GM18511 (cell line): ENCODE results near the gene VWA5A.

Experiments
- ATAC-seq: cut with Tn5 transposase; IDR thresholded peaks from one replicate; pipeline ENCODE4 v1.9.1; 2021; ENCODE audit warnings: mild to moderate bottlenecking, moderate library complexity; ENCODE audit not compliant: unreplicated experiment

VWA5A gene, protein sequence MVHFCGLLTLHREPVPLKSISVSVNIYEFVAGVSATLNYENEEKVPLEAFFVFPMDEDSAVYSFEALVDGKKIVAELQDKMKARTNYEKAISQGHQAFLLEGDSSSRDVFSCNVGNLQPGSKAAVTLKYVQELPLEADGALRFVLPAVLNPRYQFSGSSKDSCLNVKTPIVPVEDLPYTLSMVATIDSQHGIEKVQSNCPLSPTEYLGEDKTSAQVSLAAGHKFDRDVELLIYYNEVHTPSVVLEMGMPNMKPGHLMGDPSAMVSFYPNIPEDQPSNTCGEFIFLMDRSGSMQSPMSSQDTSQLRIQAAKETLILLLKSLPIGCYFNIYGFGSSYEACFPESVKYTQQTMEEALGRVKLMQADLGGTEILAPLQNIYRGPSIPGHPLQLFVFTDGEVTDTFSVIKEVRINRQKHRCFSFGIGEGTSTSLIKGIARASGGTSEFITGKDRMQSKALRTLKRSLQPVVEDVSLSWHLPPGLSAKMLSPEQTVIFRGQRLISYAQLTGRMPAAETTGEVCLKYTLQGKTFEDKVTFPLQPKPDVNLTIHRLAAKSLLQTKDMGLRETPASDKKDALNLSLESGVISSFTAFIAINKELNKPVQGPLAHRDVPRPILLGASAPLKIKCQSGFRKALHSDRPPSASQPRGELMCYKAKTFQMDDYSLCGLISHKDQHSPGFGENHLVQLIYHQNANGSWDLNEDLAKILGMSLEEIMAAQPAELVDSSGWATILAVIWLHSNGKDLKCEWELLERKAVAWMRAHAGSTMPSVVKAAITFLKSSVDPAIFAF

GRCh38 chr11:124114942-124115781 is at the start of gene VWA5A:
Gene VWA5A (plus strand): TSS chr11:124115450. CDS start chr11:124117512, 2,062 bp downstream.
- ATAC-seq = peak; percentile 100

DNA sequence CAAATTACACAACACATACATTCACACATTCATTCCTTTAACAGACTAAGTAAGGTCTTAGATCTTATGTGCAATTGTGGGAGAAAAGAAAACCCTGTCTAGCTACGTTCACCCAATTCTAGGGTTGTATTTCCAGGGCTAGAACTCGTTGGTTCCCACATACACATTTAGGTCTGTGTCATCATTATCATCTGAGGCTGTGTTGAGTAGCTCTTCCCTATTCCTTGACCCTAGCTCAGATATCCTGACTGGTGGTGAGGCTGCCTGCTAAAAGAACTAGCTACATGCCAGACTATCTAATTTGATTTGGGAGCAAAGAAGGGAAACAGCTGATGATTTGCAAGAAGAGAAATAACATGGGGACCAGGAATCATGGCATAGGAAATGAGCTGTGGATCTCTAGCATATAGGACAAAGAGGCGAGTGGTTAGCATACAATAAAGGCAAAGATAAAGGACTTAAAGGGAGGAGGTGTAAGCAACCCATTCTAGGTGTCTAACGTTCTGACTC is 46.6 kb upstream of the VWA5A start:
- no peak for ATAC-seq

GRCh38 chr11:124069429-124070401 is 45.5 kb upstream of the VWA5A start:
- ATAC-seq = peak; percentile 74

DNA sequence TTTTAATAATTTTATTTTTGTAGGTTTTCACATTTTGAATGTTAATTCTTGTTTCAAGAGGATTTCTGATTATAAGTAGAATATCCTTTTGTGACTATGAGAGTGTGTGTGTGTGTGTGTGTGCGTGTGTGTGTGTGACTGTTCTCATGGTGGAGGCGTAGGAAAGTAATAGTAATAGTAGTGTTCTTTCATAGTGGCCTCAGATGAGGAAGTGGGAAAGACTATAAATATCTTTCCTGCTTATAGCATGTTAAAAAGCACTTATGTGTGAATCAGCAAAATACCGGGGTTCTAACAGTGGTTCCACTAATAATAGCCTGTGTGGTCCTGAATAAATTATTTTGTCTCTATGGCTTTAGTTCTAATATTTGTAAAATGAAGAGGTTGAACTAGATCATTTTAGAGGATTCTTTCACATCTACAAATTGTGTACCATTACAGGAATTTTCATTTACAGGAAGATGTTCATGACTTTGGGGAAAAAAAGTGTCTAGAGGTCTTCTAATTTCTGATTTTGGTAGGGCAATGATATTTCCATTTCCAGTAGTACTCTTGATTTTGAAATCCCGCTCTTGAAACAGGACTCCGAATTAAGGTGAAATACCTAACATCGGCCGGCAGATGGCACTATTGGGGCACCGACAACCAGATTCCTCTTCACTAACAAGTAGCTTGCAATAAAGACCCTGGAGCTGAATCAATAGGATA is 44.2 kb upstream of the VWA5A start:
- peak; percentile 87 for ATAC-seq

- ATAC-seq = peak; percentile 0
Observed at GRCh38 chr11:124071623-124071948, 43.7 kb upstream of the VWA5A start.

- no peak for ATAC-seq
Observed at GRCh38 chr11:124072147-124072546, 43.1 kb upstream of the VWA5A start.

DNA sequence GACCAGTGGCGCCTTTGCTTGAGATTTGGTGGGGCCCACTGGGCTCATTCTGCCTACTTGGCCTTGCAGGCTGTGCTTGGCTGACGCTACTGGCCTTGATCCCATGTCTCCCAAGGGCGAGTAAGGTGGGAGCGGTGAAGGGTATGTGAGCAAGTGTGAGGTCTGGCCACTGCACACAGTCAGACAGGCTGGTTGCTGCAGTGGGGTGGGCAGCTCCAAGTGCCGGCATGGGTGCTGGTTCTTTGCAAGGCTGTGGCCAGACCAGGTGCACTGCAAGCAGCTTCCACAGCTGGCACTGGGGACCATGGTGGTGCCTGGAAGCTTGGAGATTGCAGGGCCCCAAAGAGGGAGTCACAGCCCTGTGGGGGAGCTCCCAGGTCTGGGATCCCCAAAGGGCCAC is 40.7 kb upstream of the VWA5A start:
- ATAC-seq = no peak

DNA sequence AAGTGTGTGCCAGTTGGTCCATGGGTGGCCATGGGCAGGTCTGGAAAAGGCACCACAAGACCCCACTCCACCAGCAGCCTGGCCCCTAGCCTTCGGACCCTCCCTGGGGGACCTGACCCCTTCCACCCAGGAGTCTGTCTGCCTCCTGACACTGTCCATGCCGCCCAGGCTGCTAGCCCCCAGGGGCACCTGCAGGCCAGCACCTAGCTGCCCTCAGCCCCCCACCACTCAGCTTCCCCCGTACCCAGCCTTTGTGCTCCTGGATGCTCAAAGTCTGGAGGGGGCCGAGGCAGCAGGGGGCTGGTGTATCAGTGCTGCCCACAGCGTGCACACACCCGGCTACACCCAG is 39.8 kb upstream of the VWA5A start:
- no peak for ATAC-seq

- ATAC-seq = peak; percentile 76
Observed at GRCh38 chr11:124075841-124076651, 39.2 kb upstream of the VWA5A start.

GRCh38 chr11:124077266-124077665 is 38.0 kb upstream of the VWA5A start:
- ATAC-seq = no peak

DNA sequence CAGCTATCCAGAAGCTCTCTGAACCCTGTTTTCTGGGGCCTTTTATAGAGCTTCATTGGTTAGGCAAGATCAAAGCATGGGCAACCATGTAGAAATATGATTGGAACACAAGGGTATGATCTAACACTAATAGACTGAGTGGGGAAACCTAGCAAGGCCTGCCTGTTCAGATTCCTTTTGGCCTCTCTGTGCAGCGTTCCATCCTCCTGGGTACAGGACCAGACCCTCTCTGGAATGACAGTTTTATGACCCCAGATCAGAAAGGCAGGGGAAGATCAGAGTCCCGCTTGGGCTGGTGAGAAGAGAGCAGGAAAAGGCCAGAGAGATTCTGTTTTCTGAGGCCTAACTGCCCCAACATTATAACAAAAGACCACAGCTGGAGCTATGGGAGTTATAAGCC is 36.7 kb upstream of the VWA5A start:
- no peak for ATAC-seq

DNA sequence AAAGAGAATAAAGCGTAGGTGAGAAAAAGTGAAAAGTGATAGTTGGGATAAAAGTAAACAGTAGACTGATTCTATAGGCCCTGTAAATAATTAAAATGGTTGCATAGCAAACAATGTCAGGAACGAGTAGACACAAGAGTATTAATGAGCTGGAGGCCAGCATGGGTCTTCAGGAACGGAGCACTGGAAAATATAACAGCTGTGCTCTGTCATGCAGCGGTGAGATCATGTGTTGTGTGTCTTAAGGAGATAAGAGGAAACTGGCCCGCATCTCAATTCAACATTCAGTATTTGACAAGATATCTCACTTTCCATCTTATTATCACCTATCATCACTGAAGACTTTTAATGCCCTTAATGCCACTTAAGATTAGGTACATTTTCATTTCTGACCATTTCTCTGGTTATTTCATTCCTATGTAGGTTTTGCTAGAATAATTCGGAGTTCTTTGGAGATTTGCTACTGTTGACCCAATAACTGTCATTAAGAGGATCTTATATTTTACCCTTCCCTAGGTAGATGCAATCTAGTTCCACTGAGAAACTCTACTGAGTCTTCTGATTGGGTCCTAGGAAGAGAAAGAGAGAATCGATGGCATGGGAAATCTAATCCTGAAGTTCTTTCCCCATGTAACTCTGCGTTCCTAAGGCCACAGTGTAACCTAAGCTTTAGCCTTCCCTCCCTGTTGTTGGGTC is 35.5 kb upstream of the VWA5A start:
- no peak for ATAC-seq

GRCh38 chr11:124080327-124081001 is 34.8 kb upstream of the VWA5A start:
- ATAC-seq = no peak

- ATAC-seq = no peak
Observed at GRCh38 chr11:124081483-124081882, 33.8 kb upstream of the VWA5A start.

- ATAC-seq = no peak
Observed at GRCh38 chr11:124082371-124082770, 32.9 kb upstream of the VWA5A start.

DNA sequence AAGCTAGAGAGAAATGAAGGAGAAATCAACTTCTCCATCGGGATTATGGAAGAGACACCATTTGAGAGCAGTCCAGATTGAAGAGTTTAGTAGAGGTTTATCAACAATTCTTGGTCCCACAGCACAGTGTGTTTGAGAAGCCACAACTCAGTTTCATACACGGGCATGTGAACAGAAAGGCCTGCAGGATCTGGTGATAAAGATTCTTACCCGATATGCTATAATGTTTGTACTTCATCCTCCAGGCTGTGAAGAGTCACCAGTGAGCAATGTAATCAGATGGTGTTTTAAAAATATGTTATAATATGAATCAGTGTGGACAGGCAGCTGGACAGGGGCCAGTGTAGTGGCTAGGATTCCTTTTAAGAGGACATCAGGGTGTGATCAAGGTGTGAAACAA is 29.7 kb upstream of the VWA5A start:
- no peak for ATAC-seq
